Measurements from ENCODE around the gene CCP110. TPM values are rescaled to one million over a fixed set of nuclear protein-coding genes. Genes with fewer than 3 reads are reported as not detected.

The CCP110 gene
- total and polyA plus RNA-seq, 2 of the 13 experiments (the other 11 are each of a cell fraction or from before 2014, with no cell fraction given), result 10.0 to 11.1 TPM

DNA sequence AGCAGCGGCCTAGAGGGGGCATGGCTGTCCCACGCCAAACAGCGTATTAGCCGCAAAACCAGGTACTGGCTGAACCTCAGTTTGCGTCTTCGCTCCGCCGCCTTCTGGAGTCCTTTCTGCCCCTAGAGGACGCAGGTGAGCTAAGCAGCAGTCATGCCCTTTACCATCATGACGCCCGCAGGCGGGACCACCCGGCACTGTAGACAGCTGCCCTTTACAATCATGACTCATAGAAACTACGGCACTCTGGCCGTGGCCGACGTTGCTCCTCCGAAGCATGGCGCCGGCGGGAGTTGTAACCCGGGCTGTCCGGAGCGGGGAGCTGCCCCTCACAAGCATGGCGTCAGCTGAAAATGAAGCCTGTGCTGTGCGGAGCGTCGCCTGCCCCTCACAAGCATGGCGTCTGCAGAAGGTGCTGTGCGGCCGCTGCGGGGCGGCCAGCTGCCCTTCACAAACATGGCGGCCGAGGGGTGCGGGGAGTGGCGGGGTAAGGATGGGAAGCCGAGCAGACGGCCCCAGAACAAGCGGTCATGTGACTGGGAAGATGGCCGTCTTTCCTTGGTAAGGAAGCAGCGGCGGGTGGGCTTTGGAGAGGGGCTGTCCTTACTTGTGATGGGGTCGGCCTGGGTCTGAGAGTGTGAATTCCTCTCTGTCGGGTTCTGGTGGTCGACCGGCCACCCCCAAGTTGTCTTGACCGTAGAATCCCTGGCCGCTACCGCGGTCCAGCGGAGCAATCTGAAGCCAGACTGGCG is 31.6 kb downstream of the CCP110 start, which contains the start of gene VPS35L (continued):
- TF ChIP-seq, protein P1, sequence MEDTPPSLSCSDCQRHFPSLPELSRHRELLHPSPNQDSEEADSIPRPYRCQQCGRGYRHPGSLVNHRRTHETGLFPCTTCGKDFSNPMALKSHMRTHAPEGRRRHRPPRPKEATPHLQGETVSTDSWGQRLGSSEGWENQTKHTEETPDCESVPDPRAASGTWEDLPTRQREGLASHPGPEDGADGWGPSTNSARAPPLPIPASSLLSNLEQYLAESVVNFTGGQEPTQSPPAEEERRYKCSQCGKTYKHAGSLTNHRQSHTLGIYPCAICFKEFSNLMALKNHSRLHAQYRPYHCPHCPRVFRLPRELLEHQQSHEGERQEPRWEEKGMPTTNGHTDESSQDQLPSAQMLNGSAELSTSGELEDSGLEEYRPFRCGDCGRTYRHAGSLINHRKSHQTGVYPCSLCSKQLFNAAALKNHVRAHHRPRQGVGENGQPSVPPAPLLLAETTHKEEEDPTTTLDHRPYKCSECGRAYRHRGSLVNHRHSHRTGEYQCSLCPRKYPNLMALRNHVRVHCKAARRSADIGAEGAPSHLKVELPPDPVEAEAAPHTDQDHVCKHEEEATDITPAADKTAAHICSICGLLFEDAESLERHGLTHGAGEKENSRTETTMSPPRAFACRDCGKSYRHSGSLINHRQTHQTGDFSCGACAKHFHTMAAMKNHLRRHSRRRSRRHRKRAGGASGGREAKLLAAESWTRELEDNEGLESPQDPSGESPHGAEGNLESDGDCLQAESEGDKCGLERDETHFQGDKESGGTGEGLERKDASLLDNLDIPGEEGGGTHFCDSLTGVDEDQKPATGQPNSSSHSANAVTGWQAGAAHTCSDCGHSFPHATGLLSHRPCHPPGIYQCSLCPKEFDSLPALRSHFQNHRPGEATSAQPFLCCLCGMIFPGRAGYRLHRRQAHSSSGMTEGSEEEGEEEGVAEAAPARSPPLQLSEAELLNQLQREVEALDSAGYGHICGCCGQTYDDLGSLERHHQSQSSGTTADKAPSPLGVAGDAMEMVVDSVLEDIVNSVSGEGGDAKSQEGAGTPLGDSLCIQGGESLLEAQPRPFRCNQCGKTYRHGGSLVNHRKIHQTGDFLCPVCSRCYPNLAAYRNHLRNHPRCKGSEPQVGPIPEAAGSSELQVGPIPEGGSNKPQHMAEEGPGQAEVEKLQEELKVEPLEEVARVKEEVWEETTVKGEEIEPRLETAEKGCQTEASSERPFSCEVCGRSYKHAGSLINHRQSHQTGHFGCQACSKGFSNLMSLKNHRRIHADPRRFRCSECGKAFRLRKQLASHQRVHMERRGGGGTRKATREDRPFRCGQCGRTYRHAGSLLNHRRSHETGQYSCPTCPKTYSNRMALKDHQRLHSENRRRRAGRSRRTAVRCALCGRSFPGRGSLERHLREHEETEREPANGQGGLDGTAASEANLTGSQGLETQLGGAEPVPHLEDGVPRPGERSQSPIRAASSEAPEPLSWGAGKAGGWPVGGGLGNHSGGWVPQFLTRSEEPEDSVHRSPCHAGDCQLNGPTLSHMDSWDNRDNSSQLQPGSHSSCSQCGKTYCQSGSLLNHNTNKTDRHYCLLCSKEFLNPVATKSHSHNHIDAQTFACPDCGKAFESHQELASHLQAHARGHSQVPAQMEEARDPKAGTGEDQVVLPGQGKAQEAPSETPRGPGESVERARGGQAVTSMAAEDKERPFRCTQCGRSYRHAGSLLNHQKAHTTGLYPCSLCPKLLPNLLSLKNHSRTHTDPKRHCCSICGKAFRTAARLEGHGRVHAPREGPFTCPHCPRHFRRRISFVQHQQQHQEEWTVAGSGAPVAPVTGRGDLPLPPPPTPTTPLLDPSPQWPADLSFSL (CRISPR knock-in tag; IDR thresholded peaks at IDR 0.05), result no peak
- TF ChIP-seq, protein P2, sequence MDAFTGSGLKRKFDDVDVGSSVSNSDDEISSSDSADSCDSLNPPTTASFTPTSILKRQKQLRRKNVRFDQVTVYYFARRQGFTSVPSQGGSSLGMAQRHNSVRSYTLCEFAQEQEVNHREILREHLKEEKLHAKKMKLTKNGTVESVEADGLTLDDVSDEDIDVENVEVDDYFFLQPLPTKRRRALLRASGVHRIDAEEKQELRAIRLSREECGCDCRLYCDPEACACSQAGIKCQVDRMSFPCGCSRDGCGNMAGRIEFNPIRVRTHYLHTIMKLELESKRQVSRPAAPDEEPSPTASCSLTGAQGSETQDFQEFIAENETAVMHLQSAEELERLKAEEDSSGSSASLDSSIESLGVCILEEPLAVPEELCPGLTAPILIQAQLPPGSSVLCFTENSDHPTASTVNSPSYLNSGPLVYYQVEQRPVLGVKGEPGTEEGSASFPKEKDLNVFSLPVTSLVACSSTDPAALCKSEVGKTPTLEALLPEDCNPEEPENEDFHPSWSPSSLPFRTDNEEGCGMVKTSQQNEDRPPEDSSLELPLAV (CRISPR knock-in tag; conservative IDR thresholded peaks at IDR 0.05; ENCODE audit: low read depth), result no peak
- peak; percentile 87 for TF ChIP-seq BRD4 (CRISPR knock-in tag; IDR thresholded peaks at IDR 0.05)
- no peak for TF ChIP-seq AKAP8 (CRISPR knock-in tag; IDR thresholded peaks at IDR 0.05)
- TF ChIP-seq PHF5A (CRISPR knock-in tag; IDR thresholded peaks at IDR 0.05; ENCODE audit: low read depth, unreplicated experiment), result peak; percentile 65
- TF ChIP-seq ZNF557 (CRISPR knock-in tag; IDR thresholded peaks at IDR 0.05), result no peak
- peak; percentile 48 for TF ChIP-seq CBX1 (IDR thresholded peaks at IDR 0.05; ENCODE audit: low read depth)
- TF ChIP-seq ZNF777 (CRISPR knock-in tag; IDR thresholded peaks at IDR 0.05), result peak; percentile 42
- no peak for TF ChIP-seq TCF7L2 (IDR thresholded peaks at IDR 0.05; ENCODE audit: low read depth, low read length)
- peak; percentile 28; the same call in 1 of the 2 replicates for TF ChIP-seq ZMYM2 (CRISPR knock-in tag; IDR thresholded peaks at IDR 0.05)
- TF ChIP-seq, protein P3, sequence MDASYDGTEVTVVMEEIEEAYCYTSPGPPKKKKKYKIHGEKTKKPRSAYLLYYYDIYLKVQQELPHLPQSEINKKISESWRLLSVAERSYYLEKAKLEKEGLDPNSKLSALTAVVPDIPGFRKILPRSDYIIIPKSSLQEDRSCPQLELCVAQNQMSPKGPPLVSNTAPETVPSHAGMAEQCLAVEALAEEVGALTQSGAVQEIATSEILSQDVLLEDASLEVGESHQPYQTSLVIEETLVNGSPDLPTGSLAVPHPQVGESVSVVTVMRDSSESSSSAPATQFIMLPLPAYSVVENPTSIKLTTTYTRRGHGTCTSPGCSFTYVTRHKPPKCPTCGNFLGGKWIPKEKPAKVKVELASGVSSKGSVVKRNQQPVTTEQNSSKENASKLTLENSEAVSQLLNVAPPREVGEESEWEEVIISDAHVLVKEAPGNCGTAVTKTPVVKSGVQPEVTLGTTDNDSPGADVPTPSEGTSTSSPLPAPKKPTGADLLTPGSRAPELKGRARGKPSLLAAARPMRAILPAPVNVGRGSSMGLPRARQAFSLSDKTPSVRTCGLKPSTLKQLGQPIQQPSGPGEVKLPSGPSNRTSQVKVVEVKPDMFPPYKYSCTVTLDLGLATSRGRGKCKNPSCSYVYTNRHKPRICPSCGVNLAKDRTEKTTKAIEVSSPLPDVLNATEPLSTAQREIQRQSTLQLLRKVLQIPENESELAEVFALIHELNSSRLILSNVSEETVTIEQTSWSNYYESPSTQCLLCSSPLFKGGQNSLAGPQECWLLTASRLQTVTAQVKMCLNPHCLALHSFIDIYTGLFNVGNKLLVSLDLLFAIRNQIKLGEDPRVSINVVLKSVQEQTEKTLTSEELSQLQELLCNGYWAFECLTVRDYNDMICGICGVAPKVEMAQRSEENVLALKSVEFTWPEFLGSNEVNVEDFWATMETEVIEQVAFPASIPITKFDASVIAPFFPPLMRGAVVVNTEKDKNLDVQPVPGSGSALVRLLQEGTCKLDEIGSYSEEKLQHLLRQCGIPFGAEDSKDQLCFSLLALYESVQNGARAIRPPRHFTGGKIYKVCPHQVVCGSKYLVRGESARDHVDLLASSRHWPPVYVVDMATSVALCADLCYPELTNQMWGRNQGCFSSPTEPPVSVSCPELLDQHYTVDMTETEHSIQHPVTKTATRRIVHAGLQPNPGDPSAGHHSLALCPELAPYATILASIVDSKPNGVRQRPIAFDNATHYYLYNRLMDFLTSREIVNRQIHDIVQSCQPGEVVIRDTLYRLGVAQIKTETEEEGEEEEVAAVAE (CRISPR knock-in tag; IDR thresholded peaks at IDR 0.05; ENCODE audit: borderline replicate concordance), result peak; percentile 75; the same call in 1 of the 2 replicates
- TF ChIP-seq DMAP1 (CRISPR knock-in tag; IDR thresholded peaks at IDR 0.05), result peak; percentile 64; the same call in 1 of the 2 replicates
- TF ChIP-seq, protein P4, sequence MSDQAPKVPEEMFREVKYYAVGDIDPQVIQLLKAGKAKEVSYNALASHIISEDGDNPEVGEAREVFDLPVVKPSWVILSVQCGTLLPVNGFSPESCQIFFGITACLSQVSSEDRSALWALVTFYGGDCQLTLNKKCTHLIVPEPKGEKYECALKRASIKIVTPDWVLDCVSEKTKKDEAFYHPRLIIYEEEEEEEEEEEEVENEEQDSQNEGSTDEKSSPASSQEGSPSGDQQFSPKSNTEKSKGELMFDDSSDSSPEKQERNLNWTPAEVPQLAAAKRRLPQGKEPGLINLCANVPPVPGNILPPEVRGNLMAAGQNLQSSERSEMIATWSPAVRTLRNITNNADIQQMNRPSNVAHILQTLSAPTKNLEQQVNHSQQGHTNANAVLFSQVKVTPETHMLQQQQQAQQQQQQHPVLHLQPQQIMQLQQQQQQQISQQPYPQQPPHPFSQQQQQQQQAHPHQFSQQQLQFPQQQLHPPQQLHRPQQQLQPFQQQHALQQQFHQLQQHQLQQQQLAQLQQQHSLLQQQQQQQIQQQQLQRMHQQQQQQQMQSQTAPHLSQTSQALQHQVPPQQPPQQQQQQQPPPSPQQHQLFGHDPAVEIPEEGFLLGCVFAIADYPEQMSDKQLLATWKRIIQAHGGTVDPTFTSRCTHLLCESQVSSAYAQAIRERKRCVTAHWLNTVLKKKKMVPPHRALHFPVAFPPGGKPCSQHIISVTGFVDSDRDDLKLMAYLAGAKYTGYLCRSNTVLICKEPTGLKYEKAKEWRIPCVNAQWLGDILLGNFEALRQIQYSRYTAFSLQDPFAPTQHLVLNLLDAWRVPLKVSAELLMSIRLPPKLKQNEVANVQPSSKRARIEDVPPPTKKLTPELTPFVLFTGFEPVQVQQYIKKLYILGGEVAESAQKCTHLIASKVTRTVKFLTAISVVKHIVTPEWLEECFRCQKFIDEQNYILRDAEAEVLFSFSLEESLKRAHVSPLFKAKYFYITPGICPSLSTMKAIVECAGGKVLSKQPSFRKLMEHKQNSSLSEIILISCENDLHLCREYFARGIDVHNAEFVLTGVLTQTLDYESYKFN (CRISPR knock-in tag; conservative IDR thresholded peaks at IDR 0.05), result peak; percentile 55
